Fibroblast of peridontal ligament (primary cell): ENCODE results near the gene KDM6B.

Experiments
- DNase-seq: peaks from one replicate; pipeline ENCODE4 v3.0.0-alpha.2; 2010; ENCODE audit errors: extremely low read depth

KDM6B gene

GRCh38 chr17:7880076-7880868 lies 46.3 kb downstream of the KDM6B start:
- no peak for DNase-seq

GRCh38 chr17:7881276-7882054 lies 47.4 kb downstream of the KDM6B start:
- no peak for DNase-seq

- no peak for DNase-seq
Observed at GRCh38 chr17:7882068-7882467, 48.1 kb downstream of the KDM6B start.

GRCh38 chr17:7882629-7883028 lies 48.6 kb downstream of the KDM6B start:
- no peak for DNase-seq
